KMS-11 (cell line): ENCODE measurements around the gene USP27X.
A peak's percentile ranks its signal among the peaks of the same experiment; 100 is the strongest.

Experiments used
- H2AFZ ChIP-seq: fragments of 200-600 bp; sonication (generic); 2 replicates; pipeline ENCODE4 v1.6.1; 2016; ENCODE audit warnings: antibody characterized with exemption, mixed run types, low read depth
- H3K27ac ChIP-seq: fragments of 200-600 bp; sonication (generic); 2 replicates; pipeline ENCODE4 v1.6.1; 2016; ENCODE audit warnings: mild to moderate bottlenecking, mixed run types
- H3K27me3 ChIP-seq: fragments of 200-600 bp; sonication (generic); 2 replicates; pipeline ENCODE4 v1.6.1; 2017; ENCODE audit warnings: mild to moderate bottlenecking, low read depth, mixed run types, moderate library complexity; ENCODE audit not compliant: insufficient read depth
- H3K36me3 ChIP-seq: fragments of 200-600 bp; sonication (generic); 2 replicates; pipeline ENCODE4 v1.6.1; 2017; ENCODE audit warnings: mild to moderate bottlenecking, mixed run types; ENCODE audit not compliant: insufficient read depth
- H3K4me1 ChIP-seq: fragments of 200-600 bp; sonication (generic); 2 replicates; pipeline ENCODE4 v1.6.1; 2016; ENCODE audit warnings: mild to moderate bottlenecking, low read depth, mixed run types; ENCODE audit not compliant: poor library complexity, severe bottlenecking
- H3K4me2 ChIP-seq: fragments of 200-600 bp; sonication (generic); 2 replicates; pipeline ENCODE4 v1.7.0; 2016; ENCODE audit warnings: mild to moderate bottlenecking, mixed run types
- H3K4me3 ChIP-seq: fragments of 200-600 bp; sonication (generic); IDR thresholded peaks from 2 replicates; pipeline ENCODE4 v1.6.1; 2017; ENCODE audit warnings: low read depth, low read length, mixed read lengths; ENCODE audit not compliant: insufficient read depth
- H3K79me2 ChIP-seq: fragments of 200-600 bp; sonication (generic); 2 replicates; pipeline ENCODE4 v1.6.1; 2016; ENCODE audit warnings: low read depth, mixed run types; ENCODE audit not compliant: insufficient read depth
- H3K9ac ChIP-seq: fragments of 200-600 bp; sonication (generic); 2 replicates; pipeline ENCODE4 v1.6.1; 2016; ENCODE audit warnings: mild to moderate bottlenecking, mixed run types
- H4K20me1 ChIP-seq: fragments of 200-600 bp; sonication (generic); 2 replicates; pipeline ENCODE4 v1.6.1; 2016; ENCODE audit warnings: mild to moderate bottlenecking, mixed run types; ENCODE audit not compliant: insufficient read depth
- CTCF ChIP-seq: fragments of 200-600 bp; sonication (generic); conservative IDR thresholded peaks from 2 replicates; pipeline ENCODE4 v1.6.1; 2017; ENCODE audit warnings: low read depth, mild to moderate bottlenecking, antibody characterized with exemption, low read length, moderate library complexity, mixed read lengths

USP27X gene

GRCh38 chrX:49910344-49910743 is 31.1 kb downstream of the USP27X start:
- H4K20me1 ChIP-seq, result no peaks in the 10 kb centered on the region
- H3K36me3 ChIP-seq, result no peaks in the 10 kb centered on the region
- H3K79me2 ChIP-seq, result no peaks in the 10 kb centered on the region
- no peak overlapping the region for H3K27ac ChIP-seq
- TF ChIP-seq CTCF, result no peak
- H2AFZ ChIP-seq, result no peak overlapping the region
- H3K4me3 ChIP-seq, result no peak overlapping the region
- H3K27me3 ChIP-seq, result no peaks in the 10 kb centered on the region
- no peak overlapping the region for H3K9ac ChIP-seq
- H3K4me1 ChIP-seq, result no peaks in the 10 kb centered on the region
- H3K4me2 ChIP-seq, result no peak overlapping the region

GRCh38 chrX:49912086-49912485 is 32.8 kb downstream of the USP27X start:
- no peak for TF ChIP-seq CTCF
- H3K4me2 ChIP-seq, result no peak overlapping the region
- H3K9ac ChIP-seq, result no peak overlapping the region
- no peak overlapping the region for H3K27ac ChIP-seq
- no peaks in the 10 kb centered on the region for H3K79me2 ChIP-seq
- no peak overlapping the region for H3K4me3 ChIP-seq
- no peaks in the 10 kb centered on the region for H3K27me3 ChIP-seq
- no peak overlapping the region for H2AFZ ChIP-seq
- no peaks in the 10 kb centered on the region for H4K20me1 ChIP-seq
- no peaks in the 10 kb centered on the region for H3K36me3 ChIP-seq
- H3K4me1 ChIP-seq, result no peaks in the 10 kb centered on the region

GRCh38 chrX:49912861-49913260 is 33.6 kb downstream of the USP27X start:
- H3K4me1 ChIP-seq, result no peaks in the 10 kb centered on the region
- no peaks in the 10 kb centered on the region for H3K36me3 ChIP-seq
- no peak overlapping the region for H3K9ac ChIP-seq
- no peaks in the 10 kb centered on the region for H4K20me1 ChIP-seq
- no peak overlapping the region for H2AFZ ChIP-seq
- H3K27ac ChIP-seq, result no peak overlapping the region
- no peaks in the 10 kb centered on the region for H3K79me2 ChIP-seq
- TF ChIP-seq CTCF, result no peak
- no peak overlapping the region for H3K4me2 ChIP-seq
- H3K4me3 ChIP-seq, result no peak overlapping the region
- no peaks in the 10 kb centered on the region for H3K27me3 ChIP-seq

- TF ChIP-seq CTCF, result peak; percentile 79
- Histone ChIP-seq H2AFZ (peak overlapping the region; percentile 44; the same call in 1 of the 2 replicates), H3K36me3 (no peaks in the 10 kb centered on the region), H3K4me2 (0 out of 2 replicates have a peak overlapping the region, but pooled peaks have one; percentile 21), H3K4me3 (no peak overlapping the region), H3K27me3 (no peaks in the 10 kb centered on the region), H3K4me1 (no peaks in the 10 kb centered on the region), H3K79me2 (no peaks in the 10 kb centered on the region), H3K9ac (no peak overlapping the region), H4K20me1 (no peaks in the 10 kb centered on the region), H3K27ac (no peak overlapping the region)
Measured at GRCh38 chrX:49915361-49916222, 36.3 kb downstream of the USP27X start.
